ENCODE data around the gene EPS8L2.

Gene EPS8L2

DNA sequence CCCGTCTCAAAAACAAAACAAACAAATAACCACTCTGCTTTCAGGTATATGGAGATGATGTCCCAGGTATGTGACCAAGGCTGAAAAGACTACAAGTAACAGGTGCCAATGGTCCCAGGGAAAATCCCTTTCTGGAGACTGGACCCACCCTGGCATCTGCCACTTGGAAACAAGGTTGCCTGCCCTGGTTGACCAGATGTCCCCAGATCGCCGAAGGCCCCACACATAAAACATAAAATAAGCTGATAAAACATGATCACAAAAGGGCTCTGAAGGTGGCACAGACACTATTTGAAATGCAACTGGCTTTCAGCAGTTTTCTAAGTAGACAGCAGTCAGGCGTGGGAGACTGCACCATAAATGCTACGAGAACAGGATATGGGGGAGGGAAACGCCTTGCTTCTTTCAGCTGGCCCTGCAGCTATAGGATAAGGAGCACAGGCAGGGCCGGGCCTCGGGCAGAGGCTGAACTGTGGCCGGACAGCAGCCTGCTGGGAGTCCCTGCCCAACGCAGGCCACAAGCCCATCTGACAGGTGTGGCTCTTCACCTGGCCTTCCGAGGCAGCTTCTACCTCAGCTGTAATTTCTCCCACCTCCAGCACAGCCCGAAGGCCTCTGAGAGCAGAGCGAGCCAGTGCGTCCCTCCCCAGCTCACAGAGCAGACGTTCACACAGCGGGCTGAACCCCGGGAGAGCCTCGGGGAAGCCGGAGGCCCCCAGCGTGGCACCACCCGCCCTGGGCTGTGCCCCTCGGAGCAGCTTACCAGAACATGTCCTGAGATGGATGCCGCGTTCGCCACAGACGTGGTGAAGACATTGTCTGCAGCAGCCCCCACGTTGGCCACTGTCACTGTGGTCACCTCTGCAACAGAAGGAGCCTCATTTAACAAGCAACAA, 15.0 kb upstream of the EPS8L2 start:
- no peak for DNase-seq

GRCh38 chr11:691710-692590, 14.1 kb upstream of the EPS8L2 start:
- DNase-seq, result no peak

GRCh38 chr11:692824-693414, 13.1 kb upstream of the EPS8L2 start:
- peak; percentile 85 for DNase-seq

- DNase-seq, result no peak
Measured at GRCh38 chr11:693415-693831, 12.6 kb upstream of the EPS8L2 start.

DNA sequence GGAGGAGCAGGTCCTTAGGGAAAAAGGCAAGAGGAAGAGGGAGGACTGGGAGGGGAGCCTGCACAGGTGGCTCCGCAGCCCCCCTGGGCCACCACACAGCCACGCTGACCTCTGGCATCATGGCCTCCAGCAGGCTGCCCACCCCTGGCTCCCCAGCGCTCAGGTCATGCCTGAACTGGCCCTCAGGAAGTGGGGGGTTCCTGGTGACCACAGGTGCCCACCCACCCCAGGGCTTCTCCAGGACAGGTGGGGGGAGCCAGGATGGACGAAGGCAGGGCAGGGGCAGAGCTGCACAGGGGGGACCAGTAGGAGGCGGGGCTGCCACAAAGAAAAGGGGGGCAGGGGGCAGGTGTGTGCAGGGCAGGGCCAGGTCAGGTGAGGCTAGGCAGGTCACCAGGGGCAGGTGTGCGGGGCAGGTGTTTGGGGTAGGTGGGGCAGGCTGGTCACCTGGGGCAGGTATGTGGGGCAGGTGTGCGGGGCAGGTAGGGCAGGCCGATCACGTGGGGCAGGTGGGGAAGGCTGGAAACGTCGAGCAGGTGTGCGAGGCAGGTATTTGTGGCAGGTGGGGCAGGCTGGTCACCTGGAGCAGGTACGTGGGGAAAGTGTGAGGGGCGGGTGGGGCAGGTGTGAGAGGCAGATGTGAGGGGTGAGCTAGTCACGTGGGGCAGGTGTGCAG, 12.0 kb upstream of the EPS8L2 start:
- no peak for DNase-seq

DNA sequence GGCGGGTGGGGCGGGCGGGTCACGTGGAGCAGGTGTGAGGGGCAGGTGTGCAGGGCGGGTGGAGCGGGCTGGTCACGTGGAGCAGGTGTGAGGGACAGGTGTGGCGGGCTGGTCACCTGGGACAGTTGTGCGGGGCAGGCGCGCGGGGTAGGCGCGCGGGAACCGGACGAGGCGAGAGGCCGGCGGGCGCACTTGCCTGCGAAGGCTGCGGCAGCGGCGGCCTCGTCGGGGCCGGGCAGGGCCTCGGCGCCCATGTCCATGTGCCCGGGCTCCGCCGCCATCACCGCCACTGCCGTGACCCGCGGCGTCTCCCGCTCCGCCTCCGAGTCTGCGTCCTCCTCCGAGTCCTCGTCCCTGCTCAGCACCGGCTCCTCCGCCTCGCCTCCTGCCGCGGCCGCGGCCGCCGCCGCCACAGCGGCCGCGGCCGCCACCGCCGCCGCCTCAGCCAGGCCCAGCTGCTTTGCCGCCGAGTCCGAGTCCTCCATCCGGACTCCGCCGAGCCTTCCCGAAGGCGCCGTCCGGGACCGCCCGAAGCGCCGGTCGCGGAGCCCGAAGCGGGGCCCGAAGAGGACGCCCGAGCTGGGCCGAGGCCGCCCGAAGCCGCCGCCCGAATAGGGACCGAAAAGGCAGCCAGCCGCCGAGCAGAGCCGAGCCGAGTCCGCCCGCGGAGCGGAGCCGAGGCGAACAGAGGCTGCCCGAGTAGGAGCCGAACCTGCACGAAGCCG, 11.3 kb upstream of the EPS8L2 start, which contains the start of gene DEAF1:
Gene DEAF1 (minus strand): TSS at position 660 of the 725 bp plus-strand sequence. CDS start 175 bp downstream, at position 485.
- peak; percentile 98 for DNase-seq

GRCh38 chr11:695288-695537, 10.8 kb upstream of the EPS8L2 start:
- DNase-seq, result no peak

GRCh38 chr11:695538-696248, 10.3 kb upstream of the EPS8L2 start, which contains the start of gene TMEM80:
Gene TMEM80 (plus strand): TSS chr11:695816. CDS start chr11:695828, 12 bp downstream.
- DNase-seq, result peak; percentile 98

GRCh38 chr11:696955-697491, 9.0 kb upstream of the EPS8L2 start:
- peak; percentile 39 for DNase-seq

DNA sequence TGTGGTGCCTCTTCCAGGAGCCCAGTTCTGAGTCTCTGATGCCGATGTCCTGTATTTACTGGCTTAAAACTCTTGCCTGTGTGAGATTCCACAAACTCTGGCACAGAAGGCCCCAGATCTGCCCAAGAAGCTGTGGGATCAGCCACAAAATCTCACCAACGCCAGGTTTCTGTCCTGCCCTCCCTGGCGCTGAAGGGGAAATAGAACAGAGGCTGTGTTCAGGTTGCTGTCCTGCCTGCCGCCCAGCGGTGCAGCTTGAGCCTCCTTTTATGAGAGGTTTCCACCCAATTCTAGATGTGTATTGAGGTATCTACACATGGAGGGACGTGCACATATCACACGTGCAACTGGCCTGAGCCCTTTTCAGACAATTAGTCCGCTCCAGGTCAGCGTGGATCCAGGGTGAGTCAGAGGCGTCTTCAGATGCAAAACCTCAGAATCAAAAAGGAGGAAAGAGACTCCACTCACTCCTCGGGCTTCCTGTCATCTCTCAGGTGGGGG, 8.2 kb upstream of the EPS8L2 start:
- DNase-seq, result no peak

DNA sequence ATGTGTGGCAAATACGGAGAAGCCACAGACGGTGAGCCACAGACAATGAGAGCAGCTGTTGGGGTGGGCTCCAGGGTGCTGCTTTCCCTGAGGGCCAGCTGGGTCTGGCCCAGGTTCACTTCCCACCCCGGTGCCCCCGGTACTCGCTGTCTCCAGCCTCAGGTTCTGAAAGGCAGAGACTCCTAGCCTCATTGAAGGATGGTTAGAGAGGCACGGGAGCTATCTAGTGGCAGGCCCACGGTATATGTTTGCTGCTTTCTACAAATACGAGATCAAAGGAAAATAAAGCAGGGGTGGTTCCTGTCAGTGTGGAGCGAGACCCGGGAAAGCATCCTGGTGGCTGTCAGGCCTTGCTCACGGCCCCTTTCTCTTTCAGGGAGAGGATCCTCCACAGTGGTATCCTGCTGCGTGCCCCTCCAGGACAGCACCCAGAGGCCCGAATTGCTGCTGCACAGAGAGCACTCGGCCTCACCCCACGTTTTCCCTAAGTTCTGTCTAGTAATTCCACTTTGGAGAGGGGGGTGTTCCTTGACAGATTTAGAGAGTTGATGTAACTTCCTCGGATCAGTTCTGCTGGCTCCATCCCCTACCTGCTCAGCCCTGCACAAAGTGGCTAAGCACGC, 7.4 kb upstream of the EPS8L2 start:
- DNase-seq, result no peak

GRCh38 chr11:699116-699508, 6.9 kb upstream of the EPS8L2 start:
- no peak for DNase-seq

GRCh38 chr11:699753-700152, 6.3 kb upstream of the EPS8L2 start:
- no peak for DNase-seq

- DNase-seq, result no peak
Measured at GRCh38 chr11:701741-702461, 4.1 kb upstream of the EPS8L2 start.

DNA sequence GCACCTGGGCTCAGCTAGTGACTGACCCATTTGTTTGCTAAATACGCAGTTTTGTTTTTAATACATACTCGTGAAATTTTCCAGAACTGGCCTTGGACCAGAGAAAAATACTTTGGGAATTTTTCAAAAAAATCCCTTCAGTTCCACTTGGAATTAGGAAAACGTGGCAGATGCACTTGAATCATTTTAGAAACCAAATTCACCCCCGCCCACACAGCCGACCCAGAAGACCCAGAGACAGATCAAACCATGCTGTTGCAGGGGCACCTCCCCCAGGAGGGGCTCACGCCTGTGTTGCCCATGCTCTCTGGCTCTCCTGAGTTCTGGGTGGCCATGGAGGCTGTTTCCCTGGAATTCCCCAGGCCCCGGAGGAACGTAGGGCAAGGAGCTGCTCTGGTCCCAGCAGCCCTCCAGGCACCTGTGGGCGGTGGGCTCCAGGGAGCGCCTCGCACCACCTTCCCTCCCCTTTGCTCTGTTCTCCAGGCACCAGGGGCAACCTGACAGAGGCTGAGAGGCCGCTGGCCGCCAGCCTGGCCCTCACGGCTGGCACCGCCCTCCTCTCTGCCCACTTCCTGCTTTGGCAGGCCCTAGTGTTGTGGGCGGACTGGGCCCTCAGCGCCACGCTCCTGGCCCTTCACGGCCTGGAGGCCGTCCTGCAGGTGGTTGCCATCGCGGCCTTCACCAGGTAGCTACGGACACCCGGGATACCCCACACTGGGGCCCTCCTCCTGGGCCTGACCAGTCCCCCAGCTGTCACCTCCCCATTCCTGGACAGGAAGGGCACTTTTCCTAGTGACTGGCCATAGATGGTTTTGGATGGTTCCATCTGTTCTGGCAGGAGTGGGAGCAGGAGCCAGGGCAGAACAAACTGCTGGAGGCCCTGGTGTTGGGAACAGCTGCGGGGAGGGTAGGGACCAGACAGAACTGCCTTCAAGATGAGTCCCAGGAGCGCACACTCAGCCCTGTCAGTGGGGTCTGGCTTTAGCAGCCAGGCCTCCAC, 3.3 kb upstream of the EPS8L2 start:
- no peak for DNase-seq

DNA sequence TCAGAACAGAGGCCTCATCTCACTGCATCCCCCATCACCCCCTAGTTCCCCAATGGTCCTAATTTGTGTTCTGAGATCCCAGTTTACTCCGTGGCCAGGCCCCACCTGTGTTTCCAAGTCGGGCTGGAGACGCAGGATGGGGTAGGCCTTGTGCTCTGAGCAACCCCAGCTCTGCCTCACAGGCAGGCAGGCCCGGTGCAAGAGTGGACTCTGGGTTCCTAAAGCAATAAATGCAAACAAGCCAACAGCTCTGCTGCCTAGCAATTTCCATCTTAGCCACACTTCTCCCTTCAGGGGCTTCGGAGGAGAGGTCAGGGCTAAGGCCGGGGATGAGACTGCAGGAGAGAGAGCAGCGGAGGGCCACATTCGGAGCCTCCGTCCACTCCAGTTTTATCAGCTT, 2.5 kb upstream of the EPS8L2 start:
- no peak for DNase-seq

GRCh38 chr11:704228-704674, 1.8 kb upstream of the EPS8L2 start:
- DNase-seq, result no peak
